NCI-H2196 treated with DMSO at 0.1 percent for 48 hours (cell line): Measurements from ENCODE around the gene KLHL6.
"Not testable (repeated sequence)": the region's sequence is repeated elsewhere in the genome, so short reads cannot be mapped to it uniquely, and the experiment has no call there.

Source experiments
- DNase-seq: peaks from one replicate; lab custom pipeline; 2025; ENCODE audit not compliant: unreplicated experiment; lab: John Stamatoyannopoulos, UW

Gene KLHL6

GRCh38 chr3:183487896-183488295 is 67.6 kb downstream of the KLHL6 start:
- no peak for DNase-seq

GRCh38 chr3:183487016-183487415 is 68.5 kb downstream of the KLHL6 start:
- DNase-seq: no peak

GRCh38 chr3:183486472-183486871 is 69.0 kb downstream of the KLHL6 start:
- no peak for DNase-seq

GRCh38 chr3:183485585-183485984 is 69.9 kb downstream of the KLHL6 start:
- DNase-seq: no peak

GRCh38 chr3:183485093-183485492 is 70.4 kb downstream of the KLHL6 start:
- DNase-seq: no peak

GRCh38 chr3:183484431-183485075 is 71.0 kb downstream of the KLHL6 start:
- no peak for DNase-seq

DNA sequence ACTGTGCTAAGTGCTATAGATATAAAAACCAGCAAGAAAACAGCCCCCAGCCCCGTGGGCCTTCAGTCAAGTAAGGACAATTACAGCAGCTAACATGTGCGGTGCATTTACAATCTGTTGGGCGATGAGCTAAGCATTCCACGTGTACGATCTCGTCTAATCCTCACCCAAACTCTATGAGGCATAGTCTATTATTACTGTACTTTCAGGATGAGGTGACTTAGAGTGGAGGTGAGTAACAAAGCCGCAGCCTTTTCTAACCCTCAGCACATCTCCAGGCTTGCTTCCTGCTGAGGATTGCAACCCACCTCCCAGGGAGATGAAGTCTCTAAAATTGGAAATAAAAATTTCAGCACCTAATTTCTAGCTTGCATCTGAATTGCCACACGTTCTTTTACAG is 73.9 kb downstream of the KLHL6 start:
- no peak for DNase-seq

DNA sequence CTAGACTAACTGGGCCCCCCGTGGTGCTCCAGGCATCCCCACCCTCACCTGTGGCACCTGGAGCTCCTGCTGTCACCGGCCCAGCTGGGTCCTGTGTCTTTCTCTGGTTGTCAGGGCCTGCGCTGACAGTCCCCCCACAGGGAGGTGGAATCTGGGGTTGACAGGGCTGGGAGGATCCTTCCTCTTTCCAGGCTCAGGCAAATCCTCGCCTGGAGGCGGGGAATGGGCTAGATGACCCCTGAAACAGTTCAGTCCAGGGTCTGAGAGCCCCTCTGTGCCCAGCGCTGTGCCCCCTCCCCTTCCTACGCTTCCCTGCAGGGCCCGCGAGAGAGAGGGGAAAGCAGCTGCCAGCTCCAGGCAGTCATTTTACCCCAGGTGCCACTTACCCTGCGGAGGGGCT is 77.0 kb downstream of the KLHL6 start:
- no peak for DNase-seq

- DNase-seq: no peak
Observed at GRCh38 chr3:183477801-183478456, 77.6 kb downstream of the KLHL6 start.

GRCh38 chr3:183475764-183476162 is 79.7 kb downstream of the KLHL6 start:
- not testable (repeated sequence) for DNase-seq

DNA sequence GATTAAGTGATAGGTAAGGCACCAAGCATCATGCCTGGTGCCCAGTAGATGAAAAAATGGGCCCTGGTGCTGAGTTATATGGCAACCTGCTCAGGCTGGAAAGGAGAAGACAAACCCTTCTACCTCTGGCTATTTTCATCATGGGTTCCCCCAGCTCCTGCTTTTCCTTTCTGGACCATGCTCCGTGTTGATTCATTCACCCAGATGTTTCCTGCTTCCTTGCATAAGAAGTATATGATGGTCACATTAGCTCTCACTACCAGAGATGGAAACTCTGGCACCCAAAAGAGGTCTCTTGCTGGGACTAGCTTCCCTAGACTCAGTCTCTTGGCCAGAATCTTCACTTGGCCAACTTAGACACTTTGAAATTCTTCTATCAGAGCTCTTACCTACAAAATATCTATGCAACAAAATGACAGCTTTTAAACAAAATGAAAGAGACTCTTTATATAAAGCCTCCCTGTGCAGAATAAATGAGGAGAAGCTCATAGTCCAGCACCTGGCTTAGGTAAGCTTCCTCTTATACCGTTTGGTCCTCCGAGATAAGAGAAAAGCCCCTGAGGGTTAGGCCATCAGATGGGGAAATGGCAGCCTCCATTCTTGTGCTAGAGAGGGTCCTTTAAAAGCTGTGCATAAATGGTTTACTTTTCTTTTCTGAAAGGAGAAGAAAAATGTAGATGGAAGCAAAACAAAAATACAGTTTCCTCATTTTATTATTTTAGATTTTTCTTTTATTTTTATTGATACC is 80.3 kb downstream of the KLHL6 start:
- DNase-seq: no peak

DNA sequence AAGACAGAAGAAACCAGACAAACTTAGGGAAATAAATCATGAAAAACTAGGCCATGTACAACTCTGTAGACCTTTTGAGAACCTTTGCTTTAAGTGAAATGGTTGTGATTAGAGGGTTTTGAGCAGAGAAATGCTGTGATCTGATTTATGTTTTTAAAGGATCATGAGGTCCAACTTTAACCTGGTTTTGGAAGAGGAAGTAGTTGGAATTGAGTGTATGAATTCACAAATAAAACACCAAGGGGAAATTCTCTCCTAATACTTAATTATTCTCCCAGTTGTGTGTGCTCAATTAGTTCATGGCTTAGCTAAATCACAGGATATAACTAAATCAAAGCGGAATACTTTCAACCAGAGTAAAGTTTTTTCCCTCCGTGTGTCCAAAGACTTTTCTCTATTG is 81.5 kb downstream of the KLHL6 start:
- DNase-seq: no peak

- DNase-seq: no peak
Observed at GRCh38 chr3:183472155-183472554, 83.4 kb downstream of the KLHL6 start.

- no peak for DNase-seq
Observed at GRCh38 chr3:183468424-183468823, 87.1 kb downstream of the KLHL6 start.

DNA sequence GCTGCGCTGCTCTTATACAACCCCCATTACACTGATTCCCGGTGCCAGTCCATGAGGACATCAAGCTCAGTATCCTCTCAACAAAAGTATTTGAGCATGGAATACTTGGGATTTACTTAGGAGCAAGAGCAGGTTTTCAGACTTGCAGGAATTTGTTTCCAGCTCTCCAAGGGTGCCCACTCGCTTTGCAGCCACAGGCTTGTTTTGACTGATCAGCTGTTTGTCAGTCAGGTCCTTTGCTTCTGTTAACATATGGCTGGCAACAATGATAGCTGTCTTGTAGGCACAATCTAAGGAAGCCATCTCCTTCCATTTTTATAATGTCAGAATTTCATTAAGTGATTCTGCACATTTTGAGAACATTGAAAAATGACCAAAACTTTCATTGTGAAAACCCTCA is 88.9 kb downstream of the KLHL6 start:
- DNase-seq: no peak

- not testable (repeated sequence) for DNase-seq
Observed at GRCh38 chr3:183465710-183466109, 89.8 kb downstream of the KLHL6 start.

- no peak for DNase-seq
Observed at GRCh38 chr3:183464480-183464879, 91.0 kb downstream of the KLHL6 start.

GRCh38 chr3:183460081-183461055 is 95.1 kb downstream of the KLHL6 start:
- no peak for DNase-seq

DNA sequence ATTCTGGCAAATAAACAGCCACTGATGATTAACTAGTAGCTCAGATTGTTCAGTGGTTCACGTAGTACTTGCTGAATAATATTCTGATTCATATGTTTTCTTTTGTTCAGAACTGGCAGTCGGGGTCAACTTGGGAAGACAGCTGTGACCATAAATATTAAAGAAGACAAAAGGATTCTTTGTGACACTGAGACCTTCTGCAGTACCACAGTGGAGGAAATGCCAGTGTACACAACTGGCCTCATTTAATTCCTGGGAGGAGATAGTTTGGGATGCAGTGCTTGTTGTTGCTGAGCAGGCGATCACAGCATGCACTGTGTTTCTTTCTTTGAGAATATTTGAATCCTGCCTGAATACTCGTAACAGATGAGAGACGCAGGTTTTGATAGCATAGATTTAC is 100.4 kb downstream of the KLHL6 start:
- no peak for DNase-seq

GRCh38 chr3:183454064-183454463 is 101.4 kb downstream of the KLHL6 start:
- no peak for DNase-seq

DNA sequence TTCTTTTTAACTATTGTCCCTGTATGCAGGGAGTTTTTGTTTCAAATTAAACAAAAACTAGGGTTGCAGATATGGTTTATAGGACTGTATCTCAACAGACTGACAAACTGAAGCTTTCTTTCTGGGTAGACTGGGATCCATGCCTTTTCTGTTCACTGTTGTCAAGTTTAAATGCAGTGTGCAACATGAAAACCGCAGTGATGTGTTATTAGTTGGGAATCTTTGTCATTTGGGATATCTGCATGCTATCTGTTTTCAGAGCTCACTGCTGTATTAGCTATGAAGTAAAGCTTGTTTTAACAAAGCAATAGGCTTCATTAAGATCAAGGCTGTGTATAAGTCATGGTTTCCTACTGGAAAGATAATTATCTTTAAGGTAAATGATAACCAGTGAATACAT is 105.7 kb downstream of the KLHL6 start:
- DNase-seq: no peak
